Lung (tissue), 11 donors: Measurements from ENCODE around the gene PRAMEF7. TPM values are rescaled to one million over a fixed set of nuclear protein-coding genes. Genes with fewer than 3 reads are reported as not detected.
"Not testable (repeated sequence)": the region's sequence is repeated elsewhere in the genome, so short reads cannot be mapped to it uniquely, and the experiment has no call there.

ENCODE experiments used
- ATAC-seq: fragments of 200-7000 bp; cut with Tn5 transposase; one replicate; pipeline ENCODE4 v1.9.1; 2020; ENCODE audit warnings: moderate number of reproducible peaks; ENCODE audit not compliant: insufficient read depth, low FRiP score
- DNase-seq, 3 donors: peaks; one replicate each; pipeline ENCODE4 v3.0.0-alpha.2; 2013 to 2017
- H3K27ac ChIP-seq, 2 donors: one replicate each; pipeline ENCODE4 v1.5.1; 2013; ENCODE audit warnings: mild to moderate bottlenecking in 2 of 2, moderate library complexity in 2 of 2, control low read depth in 1 of 2, inconsistent platforms in 1 of 2, low read depth in 1 of 2, low read length in 1 of 2
- H3K27me3 ChIP-seq, 3 donors: one replicate each; pipeline ENCODE4 v1.5.1; 2013; ENCODE audit warnings: low read length in 2 of 3; ENCODE audit not compliant: control insufficient read depth in 3 of 3, insufficient read depth in 3 of 3
- H3K36me3 ChIP-seq, 4 donors: one replicate each; pipeline ENCODE4 v1.5.1; 2013; ENCODE audit warnings: low read length in 4 of 4, mild to moderate bottlenecking in 1 of 4, moderate library complexity in 1 of 4; ENCODE audit not compliant: control insufficient read depth in 4 of 4, insufficient read depth in 4 of 4
- H3K4me1 ChIP-seq, 5 donors: one replicate each; pipeline ENCODE4 v1.5.1; 2013; ENCODE audit warnings: low read length in 5 of 5, mild to moderate bottlenecking in 2 of 5, moderate library complexity in 1 of 5; ENCODE audit not compliant: control insufficient read depth in 5 of 5, insufficient read depth in 5 of 5
- H3K4me3 ChIP-seq: one replicate; pipeline ENCODE4 v1.5.1; 2013; ENCODE audit warnings: mild to moderate bottlenecking, control low read depth, moderate library complexity
- H3K9ac ChIP-seq, 2 donors: one replicate each; pipeline ENCODE4 v1.5.1; 2013; ENCODE audit warnings: low read length in 2 of 2, control low read depth in 1 of 2; ENCODE audit not compliant: insufficient read depth in 1 of 2
- H3K9me3 ChIP-seq, 4 donors: one replicate each; pipeline ENCODE4 v1.5.1; 2013; ENCODE audit warnings: low read length in 3 of 4, mild to moderate bottlenecking in 1 of 4, moderate library complexity in 1 of 4; ENCODE audit not compliant: control insufficient read depth in 4 of 4, insufficient read depth in 3 of 4
- WGBS, 2 donors: extraction: QIAGEN DNeasy Blood & Tissue Kit; methylation state at CpG; one replicate each; pipeline ENCODE4 v1.1.7; 2013; 5-methylcytosine and 5-hydroxymethylcytosine counted together
- polyA plus RNA-seq, 2 donors: library from polyadenylated mRNA; stranded (reverse); fragments of 200-250 nt; gene quantifications; one replicate each; pipeline ENCODE4 v1.2.1, GENCODE V29; 2013
- small RNA-seq: library from RNA; depleted of rRNA; stranded (forward); fragments of <200 nt; gene quantifications from one replicate; pipeline ENCODE3, GENCODE V24; 2014; ENCODE audit warnings: low replicate concordance
- total RNA-seq, 2 donors: library from RNA; depleted of rRNA in 1 of 2; stranded (reverse); fragments of >200 nt in 1 of 2; gene quantifications; one replicate each; pipeline ENCODE4 v1.2.1, GENCODE V29; 2014 to 2021
- donor health status: Bipolar disorder and iron deficiency.
- donor health status: healthy.
- donor health status: DM: yes; HTN: yes; CAD: no.

The PRAMEF7 gene
- total and polyA plus RNA-seq, 4 donors = not detected

DNA sequence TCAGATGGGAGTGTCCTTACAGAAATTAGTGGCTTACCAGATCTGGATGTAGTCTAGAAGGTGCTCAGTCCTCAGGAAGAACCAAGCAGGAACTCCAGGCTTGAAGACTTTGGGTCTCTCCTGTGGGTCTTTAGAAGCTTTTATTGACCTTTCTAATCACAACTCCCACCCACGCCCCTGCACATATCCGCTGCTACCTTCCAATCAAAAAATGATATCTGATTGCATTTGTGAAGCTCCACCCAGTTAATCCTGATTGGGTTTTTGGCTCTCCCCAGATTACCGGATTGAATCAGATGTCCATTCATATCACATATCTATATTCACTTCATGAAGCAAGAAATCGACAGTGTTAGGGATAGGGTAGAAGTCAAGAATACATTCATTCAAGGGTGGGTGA is 31.1 kb downstream of the PRAMEF7 start, which contains the start of gene PRAMEF6:
TSS of gene PRAMEF6 (minus strand) at position 101 of the 400 bp plus-strand sequence. CDS start 5,062 bp downstream, outside the sequence.
- DNase-seq, H3K9ac ChIP-seq, H3K36me3 ChIP-seq, H3K4me1 ChIP-seq, ATAC-seq, H3K9me3 ChIP-seq, H3K27me3 ChIP-seq, H3K27ac ChIP-seq, H3K4me3 ChIP-seq: not testable (repeated sequence)
- WGBS, 2 donors = 73 to 99% methylated on average over 2 to 3 of the region's 4 CpGs

Small RNA genes lying within 50 kb of the gene (small RNA-seq; reads per million reads assigned to genes)
- gene RNU6-1072P = not detected

Other genes with a start within 250 kb of the PRAMEF7 start
- gene AADACL3, start 200.5 kb upstream of the PRAMEF7 start, total RNA-seq = not detected
- not detected for gene AADACL3, start 200.5 kb upstream of the PRAMEF7 start, polyA plus RNA-seq
- 1 to 10 TPM; 1.3 to 8.5 TPM for gene CFAP107, start 170.4 kb upstream of the PRAMEF7 start, total RNA-seq
- 1 to 10 TPM; 2.4 to 2.5 TPM for gene CFAP107, start 170.4 kb upstream of the PRAMEF7 start, polyA plus RNA-seq
- gene PRAMEF12, start 142.9 kb upstream of the PRAMEF7 start, total RNA-seq = not detected
- not detected for gene PRAMEF12, start 142.9 kb upstream of the PRAMEF7 start, polyA plus RNA-seq
- not detected for gene PRAMEF1, start 125.2 kb upstream of the PRAMEF7 start, total RNA-seq
- not detected for gene PRAMEF1, start 125.2 kb upstream of the PRAMEF7 start, polyA plus RNA-seq
- not detected for gene PRAMEF11, start 85.2 kb upstream of the PRAMEF7 start, total RNA-seq
- not detected for gene PRAMEF11, start 85.2 kb upstream of the PRAMEF7 start, polyA plus RNA-seq
- gene HNRNPCL1, start 67.9 kb upstream of the PRAMEF7 start, total RNA-seq = not detected
- not detected for gene HNRNPCL1, start 67.9 kb upstream of the PRAMEF7 start, polyA plus RNA-seq
- not detected for gene PRAMEF2, start 59.5 kb upstream of the PRAMEF7 start, total RNA-seq
- gene PRAMEF2, start 59.5 kb upstream of the PRAMEF7 start, polyA plus RNA-seq = not detected
- gene PRAMEF4, start 30.4 kb upstream of the PRAMEF7 start, total RNA-seq = not detected
- gene PRAMEF4, start 30.4 kb upstream of the PRAMEF7 start, polyA plus RNA-seq = not detected
- gene PRAMEF10, start 18.3 kb upstream of the PRAMEF7 start, total RNA-seq = not detected
- gene PRAMEF10, start 18.3 kb upstream of the PRAMEF7 start, polyA plus RNA-seq = not detected
- gene PRAMEF6, start 31.0 kb downstream of the PRAMEF7 start, total RNA-seq = not detected
- not detected for gene PRAMEF6, start 31.0 kb downstream of the PRAMEF7 start, polyA plus RNA-seq
- not detected for gene PRAMEF27, start 140.0 kb downstream of the PRAMEF7 start, total RNA-seq
- gene PRAMEF27, start 140.0 kb downstream of the PRAMEF7 start, polyA plus RNA-seq = not detected
- gene HNRNPCL3, start 144.2 kb downstream of the PRAMEF7 start, total RNA-seq = not detected
- gene HNRNPCL3, start 144.2 kb downstream of the PRAMEF7 start, polyA plus RNA-seq = not detected
- gene PRAMEF25, start 154.2 kb downstream of the PRAMEF7 start, total RNA-seq = not detected
- not detected for gene PRAMEF25, start 154.2 kb downstream of the PRAMEF7 start, polyA plus RNA-seq
- not detected for gene HNRNPCL2, start 200.2 kb downstream of the PRAMEF7 start, total RNA-seq
- not detected for gene HNRNPCL2, start 200.2 kb downstream of the PRAMEF7 start, polyA plus RNA-seq
- gene PRAMEF26, start 239.4 kb downstream of the PRAMEF7 start, total RNA-seq = not detected
- not detected for gene PRAMEF26, start 239.4 kb downstream of the PRAMEF7 start, polyA plus RNA-seq
- gene HNRNPCL4, start 249.0 kb downstream of the PRAMEF7 start, total RNA-seq = not detected
- gene HNRNPCL4, start 249.0 kb downstream of the PRAMEF7 start, polyA plus RNA-seq = not detected